Measurements from ENCODE around the gene TMEM117. TPM values are rescaled to one million over a fixed set of nuclear protein-coding genes. Genes with fewer than 3 reads are reported as not detected.

Gene TMEM117
- total and polyA plus RNA-seq, 5 experiments from 2014 or later = 2.1 to 5.0 (median 2.2) TPM

DNA sequence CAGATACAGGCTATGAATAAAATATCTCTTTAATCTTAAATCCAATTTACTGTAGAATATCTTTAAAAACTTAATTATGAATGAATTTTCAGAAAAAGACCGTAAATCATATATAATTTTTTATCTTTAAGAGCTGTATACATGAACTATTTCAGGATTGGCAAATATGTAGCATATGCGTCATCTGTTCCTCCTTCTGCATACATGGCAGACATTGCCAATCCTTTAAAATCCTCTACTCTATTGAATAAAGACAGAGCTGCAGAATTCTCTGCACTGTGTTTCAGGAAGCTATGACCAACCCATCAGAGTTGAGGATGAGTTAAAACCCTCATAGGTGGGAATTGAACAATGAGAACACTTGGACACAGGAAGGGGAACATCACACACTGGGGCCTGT is 279.0 kb downstream of the TMEM117 start:
- POLR2A ChIA-PET = no interaction called here
- Mint-ChIP-seq H3K27ac (no peak overlapping the region), H3K4me3 (no peak overlapping the region)

DNA sequence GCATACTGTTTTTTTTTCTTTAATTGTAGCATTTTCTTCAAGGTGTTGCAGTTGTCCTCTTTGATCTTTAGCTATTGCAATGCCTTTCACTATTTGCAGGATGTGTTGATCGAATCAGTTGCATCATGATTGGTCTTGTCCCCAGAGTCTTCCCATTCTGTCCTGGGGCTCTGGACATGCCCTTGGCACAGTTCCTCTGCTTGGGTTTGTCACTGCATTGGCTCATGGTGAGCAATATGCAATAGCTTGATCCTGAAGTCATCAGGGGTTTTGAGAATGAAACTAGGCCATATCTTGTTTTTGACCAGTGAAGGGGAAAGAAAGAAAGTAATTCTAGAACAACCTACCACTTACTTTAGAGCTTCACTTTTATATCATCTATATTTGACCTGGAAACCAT is 281.5 kb downstream of the TMEM117 start:
- POLR2A ChIA-PET = no interaction called here
- Mint-ChIP-seq H3K9me3 (peaks cover 0 to 36% (median 8%) of the 10 kb centered on the region in 9 donors), H3K36me3 (peaks cover 4 to 23% (median 18%) of the 10 kb centered on the region in 3 donors)

More for the DNA sequence above, 279.0 kb downstream of the TMEM117 start:
- H3K9me3 Mint-ChIP-seq = peaks cover 0 to 14% (median 2%) of the 10 kb centered on the region in 9 donors
- DNase-seq (no peak), ATAC-seq (no peak)
- peaks cover 0 to 8% (median 4%) of the 10 kb centered on the region in 3 donors for H3K36me3 Mint-ChIP-seq
- peaks cover 0 to 2% (median 0%) of the 10 kb centered on the region in 4 donors for H3K4me1 Mint-ChIP-seq
- no peaks in the 10 kb centered on the region for H3K27me3 Mint-ChIP-seq

DNA sequence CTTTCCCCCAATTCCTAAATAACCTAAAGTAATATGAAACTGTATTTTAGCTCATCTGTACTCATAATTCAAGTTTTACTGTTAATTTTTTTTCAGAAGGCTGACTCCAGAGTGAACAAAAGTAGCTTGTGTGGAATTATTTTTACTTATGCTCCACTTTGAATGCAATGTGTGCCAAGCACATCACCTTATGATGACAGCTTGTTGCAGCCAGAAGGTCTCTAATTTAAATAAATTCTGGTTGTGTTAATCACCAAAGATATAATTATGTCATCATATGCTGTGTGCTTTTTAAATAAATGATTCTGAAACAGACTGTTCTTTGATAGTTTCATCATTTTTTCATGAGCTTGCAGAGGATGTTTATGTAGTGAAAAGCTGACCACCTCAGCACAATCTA is 283.1 kb downstream of the TMEM117 start:
- ATAC-seq (no peak), DNase-seq (no peak)
- Mint-ChIP-seq H3K4me1 (peaks cover 0 to 2% (median 0%) of the 10 kb centered on the region in 4 donors), H3K9me3 (peaks cover 0 to 49% (median 16%) of the 10 kb centered on the region in 9 donors), H3K36me3 (peaks cover 6 to 38% (median 27%) of the 10 kb centered on the region in 3 donors), H3K27ac (no peak overlapping the region), H3K27me3 (no peaks in the 10 kb centered on the region), H3K4me3 (no peak overlapping the region)
- POLR2A ChIA-PET = no interaction called here

More for the DNA sequence above, 281.5 kb downstream of the TMEM117 start:
- Mint-ChIP-seq H3K27ac (no peak overlapping the region), H3K4me3 (no peak overlapping the region), H3K4me1 (peaks cover 0 to 2% (median 0%) of the 10 kb centered on the region in 4 donors), H3K27me3 (no peaks in the 10 kb centered on the region)
- DNase-seq = no peak
- no peak for ATAC-seq

DNA sequence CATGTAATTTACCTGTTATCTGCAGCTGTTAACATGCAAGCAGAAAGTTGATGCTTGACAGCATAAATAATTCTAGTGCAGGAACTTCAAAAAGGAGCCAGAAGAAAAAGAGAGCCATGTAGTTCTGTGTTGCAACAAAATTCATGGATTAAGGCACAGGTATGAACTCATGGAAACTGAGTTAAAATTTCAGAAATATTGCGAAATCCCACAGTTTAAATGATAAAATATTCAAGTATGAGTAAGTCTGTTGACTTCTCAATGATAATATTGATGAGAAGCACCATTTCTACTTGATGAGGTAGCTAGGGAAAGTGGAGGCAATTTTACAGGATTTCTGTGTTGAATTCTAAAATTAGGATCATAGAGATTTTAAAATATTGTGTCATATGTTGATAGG is 290.9 kb downstream of the TMEM117 start:
- POLR2A ChIA-PET = no interaction called here
- peaks cover 0 to 31% (median 11%) of the 10 kb centered on the region in 9 donors for H3K9me3 Mint-ChIP-seq
- DNase-seq (no peak), ATAC-seq (no peak)
- H3K27ac Mint-ChIP-seq = no peak overlapping the region
- peaks cover 0 to 4% (median 0%) of the 10 kb centered on the region in 5 donors for H3K27me3 Mint-ChIP-seq
- peaks cover 0 to 7% (median 2%) of the 10 kb centered on the region in 4 donors for H3K4me1 Mint-ChIP-seq
- peaks cover 4 to 23% (median 20%) of the 10 kb centered on the region in 3 donors for H3K36me3 Mint-ChIP-seq
- H3K4me3 Mint-ChIP-seq = no peak overlapping the region

DNA sequence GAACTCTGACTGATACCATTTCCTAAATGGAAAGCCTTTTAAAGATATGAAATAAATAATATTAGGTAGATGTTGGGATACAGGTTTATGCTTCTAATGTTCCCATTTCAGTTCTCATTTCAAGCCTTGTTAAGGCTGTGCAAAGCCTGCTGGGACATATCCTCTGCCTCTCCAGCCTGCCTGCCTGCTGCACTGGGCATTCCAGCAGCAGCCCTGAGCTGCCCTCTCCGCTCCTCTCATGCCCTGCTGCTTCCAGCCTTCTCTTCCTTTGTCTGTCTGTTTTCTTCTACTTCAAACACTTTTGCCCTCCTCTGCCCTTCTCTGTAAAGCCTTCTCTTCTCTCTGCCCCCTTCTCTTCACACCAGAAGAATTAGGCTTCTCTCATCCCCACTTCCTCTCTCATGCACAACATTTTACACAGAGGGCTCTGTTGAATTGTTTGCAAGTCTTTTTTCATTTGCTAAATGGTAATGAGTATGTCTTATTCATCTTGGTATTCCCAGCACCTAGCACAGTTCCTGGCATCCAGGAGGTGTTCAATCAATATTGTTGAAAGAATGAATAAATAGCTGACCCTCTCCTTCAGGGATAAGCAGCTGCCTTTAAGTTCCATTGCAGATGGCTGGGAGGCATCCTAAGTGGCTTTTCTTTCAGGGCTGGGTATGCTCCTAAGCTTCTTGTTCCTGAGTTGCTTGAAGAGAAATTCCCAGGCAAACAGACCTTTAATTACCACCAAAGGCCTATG is 292.3 kb downstream of the TMEM117 start:
- Mint-ChIP-seq H3K36me3 (peaks cover 4 to 15% (median 14%) of the 10 kb centered on the region in 3 donors), H3K27me3 (peaks cover 0 to 4% (median 0%) of the 10 kb centered on the region in 5 donors), H3K4me1 (peaks cover 0 to 7% (median 2%) of the 10 kb centered on the region in 4 donors), H3K9me3 (peaks cover 0 to 20% (median 8%) of the 10 kb centered on the region in 9 donors), H3K27ac (peak overlapping the region in 1 of 10 donors; percentile 29), H3K4me3 (no peak overlapping the region)
- ATAC-seq (no peak), DNase-seq (no peak)
- POLR2A ChIA-PET = no interaction called here

DNA sequence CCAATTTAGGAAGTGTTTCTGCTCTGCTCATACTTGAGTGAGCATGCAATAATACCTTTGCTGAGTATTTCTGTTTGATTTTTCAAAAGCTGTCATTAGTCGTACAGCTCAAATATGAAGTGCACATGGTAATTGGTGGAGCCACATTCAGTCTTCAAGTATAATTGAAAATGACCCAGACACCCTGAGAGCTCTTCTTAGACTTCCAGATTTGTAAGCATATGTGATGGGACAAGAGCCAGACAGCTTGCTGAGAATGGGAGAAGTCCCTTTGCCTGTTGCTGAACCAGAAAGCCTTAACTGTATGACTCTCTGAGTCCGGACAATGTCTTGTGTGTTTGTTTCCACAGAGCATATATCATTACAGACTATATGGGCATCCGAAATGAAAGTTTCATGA is 307.3 kb downstream of the TMEM117 start:
- DNase-seq (no peak), ATAC-seq (no peak)
- Mint-ChIP-seq H3K27ac (no peak overlapping the region), H3K36me3 (peaks cover 17 to 26% (median 23%) of the 10 kb centered on the region in 3 donors), H3K9me3 (peaks cover 0 to 24% (median 0%) of the 10 kb centered on the region in 9 donors), H3K4me3 (no peak overlapping the region), H3K4me1 (no peaks in the 10 kb centered on the region), H3K27me3 (no peaks in the 10 kb centered on the region)
- POLR2A ChIA-PET = no interaction called here

DNA sequence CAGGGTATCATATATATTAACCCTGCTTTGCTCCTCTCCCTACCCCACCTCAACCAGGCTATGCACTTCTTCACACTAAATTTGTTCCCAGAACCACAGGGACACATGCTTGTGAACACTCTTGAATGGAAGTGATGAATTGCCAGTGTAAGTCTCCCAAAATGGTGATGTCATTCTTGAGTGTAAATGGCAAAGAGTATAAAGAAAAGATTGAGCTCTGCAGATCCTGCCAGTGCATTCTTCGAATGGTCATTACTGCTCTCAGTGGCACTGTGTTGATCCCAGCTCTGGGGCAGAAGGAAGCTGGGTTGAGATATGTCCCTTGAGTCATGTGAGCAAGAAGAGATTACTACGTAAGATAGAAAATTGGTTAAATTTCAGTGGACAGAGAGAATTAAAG is 313.1 kb downstream of the TMEM117 start:
- H3K36me3 Mint-ChIP-seq = peaks cover 0 to 6% (median 4%) of the 10 kb centered on the region in 3 donors
- H3K4me1 Mint-ChIP-seq = peaks cover 0 to 3% (median 0%) of the 10 kb centered on the region in 4 donors
- no peaks in the 10 kb centered on the region for H3K27me3 Mint-ChIP-seq
- POLR2A ChIA-PET = no interaction called here
- peaks cover 0 to 4% (median 0%) of the 10 kb centered on the region in 9 donors for H3K9me3 Mint-ChIP-seq
- H3K27ac Mint-ChIP-seq = no peak overlapping the region
- H3K4me3 Mint-ChIP-seq = no peak overlapping the region
- ATAC-seq (no peak), DNase-seq (no peak)

DNA sequence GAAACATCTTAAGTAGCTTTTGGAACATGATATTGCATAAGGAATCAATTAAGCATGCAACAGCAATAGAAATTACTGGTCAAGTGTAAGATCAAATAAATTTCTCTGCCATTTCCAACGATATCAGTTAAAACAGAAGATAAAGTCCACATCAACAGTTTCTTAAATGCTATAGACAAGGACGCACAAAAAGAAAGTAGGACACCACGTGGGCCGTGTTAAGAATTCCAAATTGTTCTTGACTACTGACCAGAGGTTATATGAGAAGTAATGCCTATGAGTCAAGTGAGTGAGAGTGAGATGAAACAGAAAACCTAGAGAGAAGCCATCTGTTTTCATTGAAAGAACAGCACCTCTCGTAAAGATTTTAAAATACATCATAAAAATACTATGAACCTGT is 318.2 kb downstream of the TMEM117 start:
- H3K27me3 Mint-ChIP-seq = no peaks in the 10 kb centered on the region
- POLR2A ChIA-PET = no interaction called here
- no peak overlapping the region for H3K4me3 Mint-ChIP-seq
- no peaks in the 10 kb centered on the region for H3K9me3 Mint-ChIP-seq
- DNase-seq (no peak), ATAC-seq (no peak)
- no peaks in the 10 kb centered on the region for H3K36me3 Mint-ChIP-seq
- H3K27ac Mint-ChIP-seq = no peak overlapping the region
- H3K4me1 Mint-ChIP-seq = no peaks in the 10 kb centered on the region

DNA sequence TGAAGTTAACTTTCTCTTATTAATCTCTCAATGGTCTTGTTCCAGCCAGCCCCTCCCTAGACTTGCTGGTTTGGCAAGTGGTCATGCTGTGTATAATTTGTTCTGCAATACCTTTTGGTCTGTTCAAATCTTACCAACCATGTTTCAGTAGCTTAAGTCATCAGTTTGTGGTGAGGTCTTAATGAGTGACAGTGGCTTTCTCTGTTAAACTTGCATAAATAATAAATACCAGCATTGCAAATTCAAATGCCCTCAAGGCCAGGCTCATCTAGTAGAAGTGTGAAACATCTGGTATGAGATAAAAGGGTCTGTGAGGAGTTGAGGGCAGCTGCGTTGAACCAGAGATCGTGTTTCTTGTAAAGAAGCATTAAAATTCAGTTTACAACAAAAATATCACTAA is 319.5 kb downstream of the TMEM117 start:
- POLR2A ChIA-PET = no interaction called here
- Mint-ChIP-seq H3K27me3 (no peaks in the 10 kb centered on the region), H3K36me3 (no peaks in the 10 kb centered on the region), H3K4me1 (no peaks in the 10 kb centered on the region), H3K27ac (no peak overlapping the region), H3K9me3 (no peaks in the 10 kb centered on the region), H3K4me3 (no peak overlapping the region)
- no peak for DNase-seq
- ATAC-seq = no peak

DNA sequence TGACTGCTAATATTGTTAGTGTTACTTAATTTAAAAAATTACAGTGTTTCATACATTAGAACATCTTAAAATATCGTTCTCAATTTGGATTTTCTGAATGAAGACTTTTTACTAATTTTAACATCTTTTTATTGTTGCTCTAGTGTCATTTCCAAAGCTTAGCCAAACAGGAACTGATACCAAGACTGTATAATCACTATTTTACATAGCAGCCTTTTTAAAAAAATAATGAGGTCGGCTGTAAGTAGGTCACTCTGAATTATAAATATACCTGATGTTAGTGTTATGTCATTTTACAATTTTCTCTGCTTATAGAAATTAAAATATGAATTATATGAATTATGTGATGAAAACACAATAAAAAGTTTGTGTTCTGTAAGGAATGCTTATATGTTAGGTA is 321.5 kb downstream of the TMEM117 start:
- no peak for DNase-seq

DNA sequence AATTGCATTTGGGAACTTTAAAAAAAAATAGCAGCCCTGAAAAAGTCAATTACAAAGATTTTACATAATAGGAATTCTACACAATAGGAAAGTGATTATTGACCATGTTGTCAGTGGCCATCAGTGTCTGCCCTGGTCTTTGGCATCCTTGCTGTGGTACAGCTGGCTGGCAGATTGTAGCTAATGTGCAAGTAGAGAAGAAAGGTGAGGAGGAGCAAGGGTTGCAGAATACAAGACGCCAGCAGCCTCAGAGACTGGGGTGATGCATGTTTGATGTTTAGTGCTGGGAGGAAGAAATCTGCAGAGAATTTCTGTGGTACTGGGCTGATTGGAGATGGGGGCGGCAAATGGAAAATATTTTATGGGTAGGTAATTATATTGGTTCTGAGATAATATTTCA is 322.9 kb downstream of the TMEM117 start:
- DNase-seq (no peak), ATAC-seq (no peak)
- POLR2A ChIA-PET = no interaction called here
- Mint-ChIP-seq H3K27ac (no peak overlapping the region), H3K9me3 (no peaks in the 10 kb centered on the region), H3K4me3 (no peak overlapping the region), H3K27me3 (no peaks in the 10 kb centered on the region), H3K4me1 (no peaks in the 10 kb centered on the region), H3K36me3 (no peaks in the 10 kb centered on the region)

More for the DNA sequence above, 321.5 kb downstream of the TMEM117 start:
- ATAC-seq = no peak
- no peaks in the 10 kb centered on the region for H3K27me3 Mint-ChIP-seq
- H3K36me3 Mint-ChIP-seq = no peaks in the 10 kb centered on the region
- H3K9me3 Mint-ChIP-seq = no peaks in the 10 kb centered on the region
- H3K4me3 Mint-ChIP-seq = no peak overlapping the region
- H3K27ac Mint-ChIP-seq = no peak overlapping the region
- H3K4me1 Mint-ChIP-seq = no peaks in the 10 kb centered on the region
- POLR2A ChIA-PET = no interaction called here

DNA sequence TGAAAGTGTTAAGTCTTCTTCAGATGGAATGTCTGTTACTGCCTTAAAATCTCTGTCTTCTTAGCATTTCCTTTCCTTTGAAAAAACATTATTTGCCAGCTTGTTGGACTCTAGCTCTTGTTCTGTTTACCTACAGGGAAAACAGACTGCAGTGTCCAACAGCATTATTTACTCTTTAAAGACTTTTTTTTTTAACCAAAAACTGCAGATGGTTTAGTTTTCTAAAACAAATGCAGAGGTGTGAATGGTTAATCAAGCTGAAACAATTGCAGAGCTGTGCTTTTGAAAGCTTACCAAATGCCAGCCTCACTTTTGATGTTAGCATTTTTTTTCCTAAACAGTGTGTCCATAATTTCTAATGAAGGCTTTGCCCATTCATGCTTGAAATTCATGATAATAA is 323.3 kb downstream of the TMEM117 start:
- H3K9me3 Mint-ChIP-seq = no peaks in the 10 kb centered on the region
- no peak for ATAC-seq
- POLR2A ChIA-PET = no interaction called here
- no peak for DNase-seq
- H3K36me3 Mint-ChIP-seq = no peaks in the 10 kb centered on the region
- H3K27me3 Mint-ChIP-seq = no peaks in the 10 kb centered on the region
- H3K4me1 Mint-ChIP-seq = no peaks in the 10 kb centered on the region
- H3K27ac Mint-ChIP-seq = no peak overlapping the region
- H3K4me3 Mint-ChIP-seq = no peak overlapping the region

DNA sequence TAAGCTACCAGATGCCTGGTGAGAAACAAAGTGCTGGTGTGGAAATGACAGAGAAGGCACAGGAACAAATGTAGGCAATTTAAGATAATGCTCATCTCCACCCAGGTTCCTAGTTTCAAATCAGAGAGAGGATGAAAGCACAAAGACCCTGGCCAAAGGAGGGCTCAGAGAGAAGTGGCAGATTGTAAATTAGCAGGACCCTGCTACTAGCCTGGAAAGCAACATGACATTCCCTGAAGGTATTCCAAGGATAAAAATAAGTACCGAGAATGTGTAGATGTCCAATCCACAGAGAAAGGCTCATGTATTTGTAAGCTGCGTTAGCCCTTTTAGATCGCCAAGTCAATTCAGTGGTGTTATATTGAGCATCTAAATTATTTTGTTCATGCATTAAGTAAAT is 324.0 kb downstream of the TMEM117 start:
- Mint-ChIP-seq H3K4me3 (no peak overlapping the region), H3K4me1 (no peaks in the 10 kb centered on the region), H3K27me3 (no peaks in the 10 kb centered on the region), H3K9me3 (no peaks in the 10 kb centered on the region), H3K27ac (no peak overlapping the region), H3K36me3 (no peaks in the 10 kb centered on the region)
- no peak for DNase-seq
- POLR2A ChIA-PET = no interaction called here
- no peak for ATAC-seq

DNA sequence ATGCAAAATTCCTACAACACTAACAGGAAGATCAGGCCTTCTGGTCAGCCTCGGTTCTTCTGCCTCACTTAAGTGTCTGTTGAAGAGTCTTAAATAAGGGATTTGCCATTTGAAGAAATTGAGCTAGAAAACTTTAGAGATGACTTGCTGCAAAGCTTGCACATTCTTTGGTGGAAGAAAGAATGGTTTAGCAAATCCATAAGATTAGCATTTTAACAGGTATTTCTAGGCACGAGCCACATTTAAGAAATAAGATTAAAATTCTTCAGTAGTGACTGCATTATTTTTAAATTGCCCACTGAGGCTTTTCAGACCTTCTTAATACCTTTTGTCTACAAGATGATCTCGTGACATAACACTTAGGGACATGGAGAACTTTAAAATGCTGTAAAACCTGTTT is 327.1 kb downstream of the TMEM117 start:
- POLR2A ChIA-PET = no interaction called here
- DNase-seq (no peak), ATAC-seq (no peak)
- Mint-ChIP-seq H3K4me3 (no peak overlapping the region), H3K4me1 (peaks cover 0 to 2% (median 0%) of the 10 kb centered on the region in 4 donors), H3K36me3 (no peaks in the 10 kb centered on the region), H3K27ac (no peak overlapping the region), H3K27me3 (no peaks in the 10 kb centered on the region), H3K9me3 (peaks cover 0 to 3% (median 0%) of the 10 kb centered on the region in 9 donors)
